PC-3 (cell line): ENCODE results near the gene PRTFDC1. TPM values are rescaled to one million over a fixed set of nuclear protein-coding genes. Genes with fewer than 3 reads are reported as not detected.

Source experiments
- ATAC-seq: fragments of 200-7000 bp; cut with Tn5 transposase; 2 replicates; pipeline ENCODE4 v1.9.1; 2020; ENCODE audit warnings: mild to moderate bottlenecking, moderate library complexity
- BruUV-seq: library from RNA; stranded (reverse); fragments of 400-500 nt; replicated peaks from 2 replicates; lab custom pipeline; 2021; lab: Mats Ljungman, UMichigan
- CTCF ChIA-PET: fragments of 300-600 bp; sonication (Branson Sonifier 250); formaldehyde crosslinking; loops from one replicate; lab custom pipeline; 2022; ENCODE audit warnings: antibody characterized with exemption; lab: Charles Lee
- POLR2A ChIA-PET: fragments of 300-600 bp; sonication (Branson Sonifier 250); formaldehyde crosslinking; loops from one replicate; lab custom pipeline; 2022; ENCODE audit warnings: antibody characterized with exemption; ENCODE audit not compliant: unreplicated experiment; lab: Charles Lee
- DNase-seq: peaks from one replicate; pipeline ENCODE4 v3.0.0-alpha.2; 2015
- H2AFZ ChIP-seq: fragments of 300-600 bp; sonication (generic); 2 replicates; pipeline ENCODE4 v1.6.0; 2016; ENCODE audit warnings: antibody characterized with exemption, low read length
- H3F3A ChIP-seq: fragments of 300-600 bp; sonication (generic); one replicate; pipeline ENCODE4 v1.6.0; 2017; ENCODE audit warnings: antibody characterized with exemption, low read length, control low read depth, mild to moderate bottlenecking; ENCODE audit not compliant: unreplicated experiment
- H3K27ac ChIP-seq: fragments of 300-600 bp; sonication (generic); 2 replicates; pipeline ENCODE4 v1.5.1; 2016; ENCODE audit warnings: mild to moderate bottlenecking, low read length
- H3K27me3 ChIP-seq: fragments of 300-600 bp; sonication (generic); 2 replicates; pipeline ENCODE4 v1.6.1; 2016; ENCODE audit warnings: low read length, mixed read lengths
- H3K36me3 ChIP-seq: fragments of 300-600 bp; sonication (generic); 2 replicates; pipeline ENCODE4 v1.6.1; 2016; ENCODE audit warnings: low read depth, mixed run types, low read length, mixed read lengths
- H3K4me1 ChIP-seq: fragments of 300-600 bp; sonication (generic); 2 replicates; pipeline ENCODE4 v1.5.1; 2016; ENCODE audit warnings: low read length; ENCODE audit not compliant: insufficient read depth
- H3K4me2 ChIP-seq: fragments of 300-600 bp; sonication (generic); 2 replicates; pipeline ENCODE4 v1.6.0; 2016; ENCODE audit warnings: low read length
- H3K4me3 ChIP-seq: fragments of 300-600 bp; sonication (generic); 2 replicates; pipeline ENCODE4 v1.5.1; 2016; ENCODE audit warnings: mild to moderate bottlenecking, low read length, mixed read lengths
- H3K79me2 ChIP-seq: fragments of 300-600 bp; sonication (generic); 2 replicates; pipeline ENCODE4 v1.6.1; 2017; ENCODE audit warnings: low read length, mixed read lengths
- H3K9ac ChIP-seq: fragments of 300-600 bp; sonication (generic); 2 replicates; pipeline ENCODE4 v1.6.0; 2016; ENCODE audit warnings: mild to moderate bottlenecking, low read length
- H3K9me2 ChIP-seq: fragments of 300-600 bp; sonication (generic); replicated peaks from 2 replicates; pipeline ENCODE4 v1.6.1; 2016; ENCODE audit warnings: mixed run types, low read length, mixed read lengths
- H3K9me3 ChIP-seq: fragments of 300-600 bp; sonication (generic); 2 replicates; pipeline ENCODE4 v1.6.1; 2016; ENCODE audit warnings: low read length, mixed read lengths
- H4K20me1 ChIP-seq: fragments of 300-600 bp; sonication (generic); 2 replicates; pipeline ENCODE4 v1.6.1; 2016; ENCODE audit warnings: low read length, mixed read lengths
- EZH2 ChIP-seq: fragments of 300-600 bp; sonication (generic); IDR thresholded peaks from one replicate; pipeline ENCODE4 v1.6.1; 2017; ENCODE audit warnings: antibody characterized with exemption, mild to moderate bottlenecking, low read length; ENCODE audit not compliant: unreplicated experiment
- EZH2phosphoT487 ChIP-seq: fragments of 300-600 bp; sonication (generic); IDR thresholded peaks from 2 replicates; pipeline ENCODE4 v1.6.1; 2018; ENCODE audit warnings: mild to moderate bottlenecking, antibody characterized with exemption, low read length, borderline replicate concordance
- intact Hi-C: fragments of 100-400 bp; cut with micrococcal nuclease; formaldehyde crosslinking; loops from 2 replicates; pipeline ENCODE4 v1.9.0; 2023
- total RNA-seq: library from RNA; depleted of rRNA; stranded (reverse); fragments of >200 nt; gene quantifications from 2 replicates; pipeline ENCODE4 v1.2.3, GENCODE V29; 2014
- TF ChIP-seq, protein P1 (sequence below): fragments of 300-600 bp; sonication (generic); conservative IDR thresholded peaks from 2 replicates; pipeline ENCODE4 v1.5.1; 2017; ENCODE audit warnings: antibody characterized with exemption, low read depth, mild to moderate bottlenecking, low read length

Gene PRTFDC1
- total RNA-seq, 1 experiment from 2014 or later, result 10.2 TPM

DNA sequence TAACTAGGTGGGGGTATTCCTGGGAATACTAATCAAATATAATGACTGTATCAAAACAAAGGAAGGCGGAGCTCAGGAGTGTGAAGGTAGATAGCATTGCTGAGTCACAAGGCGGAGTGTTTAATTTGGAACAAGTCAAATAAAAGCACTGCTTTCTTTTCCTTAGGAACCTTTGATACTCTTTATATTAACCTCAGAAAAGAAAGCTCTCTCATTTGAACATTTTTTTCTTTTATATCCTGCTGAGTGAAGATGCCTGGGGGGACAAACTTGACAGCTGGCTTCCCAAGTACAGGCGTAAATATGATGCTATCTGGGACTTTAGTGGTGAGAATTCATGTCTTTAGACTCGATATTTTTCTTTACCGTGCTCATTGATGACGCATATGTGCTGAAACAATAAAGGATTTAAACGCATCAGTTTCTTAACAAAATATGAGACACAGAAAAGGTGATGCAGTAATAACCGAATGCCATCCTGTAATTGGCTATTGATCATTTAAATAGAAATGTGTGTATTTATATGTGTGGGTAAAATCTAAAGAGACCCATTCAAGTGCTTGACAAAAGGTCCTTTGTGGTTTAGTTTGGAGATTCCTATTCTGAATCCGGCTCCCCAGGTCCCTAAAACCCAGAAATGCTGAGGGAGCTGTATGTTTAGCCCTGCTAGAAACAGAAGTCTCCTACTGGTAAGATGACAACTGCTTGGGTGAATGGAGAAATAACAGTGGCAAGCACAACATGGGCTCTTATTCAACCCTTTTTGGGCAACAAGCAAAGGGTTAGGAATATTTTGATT, 102.7 kb downstream of the PRTFDC1 start:
- peak overlapping the region; percentile 43; the same call in 1 of the 2 replicates for H2AFZ ChIP-seq
- no peaks in the 10 kb centered on the region for H4K20me1 ChIP-seq
- no peaks in the 10 kb centered on the region for H3K79me2 ChIP-seq
- H3K27ac ChIP-seq, result peak overlapping the region; percentile 98
- no peaks in the 10 kb centered on the region for H3K9me3 ChIP-seq
- H3F3A ChIP-seq, result no peaks in the 10 kb centered on the region
- intact Hi-C loops, result loop anchor here (2.0 to 5.0 kb wide), 2 partner anchors 98 to 125 kb away; no protein-coding TSS in a partner anchor
- peak overlapping the region; percentile 81 for H3K9ac ChIP-seq
- TF ChIP-seq EZH2phosphoT487 (no peak), EZH2 (no peak)
- TF ChIP-seq, protein P1, sequence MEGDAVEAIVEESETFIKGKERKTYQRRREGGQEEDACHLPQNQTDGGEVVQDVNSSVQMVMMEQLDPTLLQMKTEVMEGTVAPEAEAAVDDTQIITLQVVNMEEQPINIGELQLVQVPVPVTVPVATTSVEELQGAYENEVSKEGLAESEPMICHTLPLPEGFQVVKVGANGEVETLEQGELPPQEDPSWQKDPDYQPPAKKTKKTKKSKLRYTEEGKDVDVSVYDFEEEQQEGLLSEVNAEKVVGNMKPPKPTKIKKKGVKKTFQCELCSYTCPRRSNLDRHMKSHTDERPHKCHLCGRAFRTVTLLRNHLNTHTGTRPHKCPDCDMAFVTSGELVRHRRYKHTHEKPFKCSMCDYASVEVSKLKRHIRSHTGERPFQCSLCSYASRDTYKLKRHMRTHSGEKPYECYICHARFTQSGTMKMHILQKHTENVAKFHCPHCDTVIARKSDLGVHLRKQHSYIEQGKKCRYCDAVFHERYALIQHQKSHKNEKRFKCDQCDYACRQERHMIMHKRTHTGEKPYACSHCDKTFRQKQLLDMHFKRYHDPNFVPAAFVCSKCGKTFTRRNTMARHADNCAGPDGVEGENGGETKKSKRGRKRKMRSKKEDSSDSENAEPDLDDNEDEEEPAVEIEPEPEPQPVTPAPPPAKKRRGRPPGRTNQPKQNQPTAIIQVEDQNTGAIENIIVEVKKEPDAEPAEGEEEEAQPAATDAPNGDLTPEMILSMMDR, result no peak
- ChIA-PET POLR2A (interaction anchor here (0.7 kb wide), 1 partner anchor 45 kb away, joined by 3 read pairs; no protein-coding TSS in a partner anchor), CTCF (interaction anchor here (1.0 kb wide), 1 partner anchor 98 kb away, joined by 3 read pairs; no protein-coding TSS in a partner anchor)
- peak; percentile 95 for ATAC-seq
- no peaks in the 10 kb centered on the region for H3K27me3 ChIP-seq
- H3K4me2 ChIP-seq, result peak overlapping the region; percentile 79
- DNase-seq, result peak; percentile 82
- no TSS peak for BruUV-seq
- peaks cover 29% of the 10 kb centered on the region for H3K4me1 ChIP-seq
- peak overlapping the region; percentile 44 for H3K4me3 ChIP-seq
- H3K9me2 ChIP-seq, result no peaks in the 10 kb centered on the region
- no peaks in the 10 kb centered on the region for H3K36me3 ChIP-seq

DNA sequence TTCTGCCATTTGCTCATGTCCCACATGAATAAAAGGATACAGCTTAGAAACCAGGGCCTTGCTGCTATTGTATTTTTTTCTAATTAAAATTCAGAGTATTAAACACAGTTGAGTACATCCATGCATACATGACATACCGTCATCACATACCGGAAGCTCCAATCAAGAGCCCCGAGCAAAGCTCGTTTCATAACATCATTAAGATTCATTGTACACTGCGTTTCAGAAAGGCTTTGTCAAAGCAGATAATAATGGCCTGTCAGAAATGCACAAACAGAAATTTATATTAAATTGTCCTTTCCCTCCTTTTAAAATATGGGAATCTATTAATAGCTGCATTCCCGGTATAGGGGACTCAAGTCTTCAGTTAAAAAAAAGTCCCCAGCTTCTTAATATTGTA, 103.4 kb downstream of the PRTFDC1 start:
- no peaks in the 10 kb centered on the region for H3K79me2 ChIP-seq
- peak overlapping the region; percentile 79 for H3K4me2 ChIP-seq
- ChIA-PET POLR2A (interaction anchor here (0.7 kb wide), 1 partner anchor 46 kb away, joined by 3 read pairs; no protein-coding TSS in a partner anchor), CTCF (interaction anchor here (0.5 to 1.0 kb wide), 2 partner anchors 99 to 1722 kb away, joined by 3 read pairs; no protein-coding TSS in a partner anchor)
- no peaks in the 10 kb centered on the region for H3K9me3 ChIP-seq
- H4K20me1 ChIP-seq, result no peaks in the 10 kb centered on the region
- TF ChIP-seq EZH2 (no peak), EZH2phosphoT487 (no peak)
- TF ChIP-seq, protein P1, result no peak
- peak overlapping the region; percentile 44; the same call in 1 of the 2 replicates for H3K4me3 ChIP-seq
- H3K9ac ChIP-seq, result peak overlapping the region; percentile 81
- DNase-seq (no peak), ATAC-seq (no peak)
- H3K36me3 ChIP-seq, result no peaks in the 10 kb centered on the region
- no peaks in the 10 kb centered on the region for H3K9me2 ChIP-seq
- peak overlapping the region; percentile 98 for H3K27ac ChIP-seq
- BruUV-seq, result no TSS peak
- intact Hi-C loops, result loop anchor here (2.0 to 5.0 kb wide), 2 partner anchors 98 to 124 kb away; no protein-coding TSS in a partner anchor
- H3K27me3 ChIP-seq, result no peaks in the 10 kb centered on the region
- peaks cover 29% of the 10 kb centered on the region for H3K4me1 ChIP-seq
- H3F3A ChIP-seq, result no peaks in the 10 kb centered on the region
- H2AFZ ChIP-seq, result peak overlapping the region; percentile 43; the same call in 1 of the 2 replicates
